ENCODE measurements around the gene CRELD2. TPM values are rescaled to one million over a fixed set of nuclear protein-coding genes. Genes with fewer than 3 reads are reported as not detected.

Gene CRELD2
- total RNA-seq, 2 experiments from 2014 or later, result 15.3 to 16.2 TPM

GRCh38 chr22:49929211-49929979 is 11.0 kb downstream of the CRELD2 start:
- H3K4me3 Mint-ChIP-seq, result no peak overlapping the region
- no peak overlapping the region for H3K27ac Mint-ChIP-seq
- no peaks in the 10 kb centered on the region for H3K9me3 Mint-ChIP-seq
- peaks cover 12% of the 10 kb centered on the region for H3K36me3 Mint-ChIP-seq (ENCODE audit: low read depth)
- H3K27me3 Mint-ChIP-seq (ENCODE audit: low read depth), result no peaks in the 10 kb centered on the region
- H3K4me1 Mint-ChIP-seq (ENCODE audit: low read depth), result peaks cover 54% of the 10 kb centered on the region
- intact Hi-C loops (cut with micrococcal nuclease), result loop anchor here (5.0 kb wide), 1 partner anchor 218 kb away; no protein-coding TSS in a partner anchor
- peak; percentile 75 for DNase-seq
- CTCF ChIA-PET, result interaction anchor here (1.1 to 2.1 kb wide), 6 partner anchors 28 to 109 kb away, joined by 3 to 36 read pairs (median 5); no protein-coding TSS in a partner anchor

- intact Hi-C loops (cut with micrococcal nuclease), result loop anchor here (2.0 to 5.0 kb wide), 3 partner anchors 163 to 272 kb away; partner anchors contain the start of gene SELENOO
- Mint-ChIP-seq H3K27ac (no peak overlapping the region), H3K4me3 (no peak overlapping the region), H3K27me3 (ENCODE audit: low read depth) (no peaks in the 10 kb centered on the region), H3K9me3 (no peaks in the 10 kb centered on the region), H3K36me3 (ENCODE audit: low read depth) (peaks cover 12% of the 10 kb centered on the region), H3K4me1 (ENCODE audit: low read depth) (peaks cover 53% of the 10 kb centered on the region)
- DNase-seq, result no peak
- CTCF ChIA-PET, result interaction anchor here (0.8 to 2.1 kb wide), 13 partner anchors 28 to 260 kb away, joined by 3 to 36 read pairs (median 4); no protein-coding TSS in a partner anchor
Observed at GRCh38 chr22:49929994-49930575, 11.7 kb downstream of the CRELD2 start.

- Mint-ChIP-seq H3K27ac (peak overlapping the region; percentile 67), H3K27me3 (ENCODE audit: low read depth) (no peaks in the 10 kb centered on the region), H3K9me3 (no peaks in the 10 kb centered on the region), H3K36me3 (ENCODE audit: low read depth) (peaks cover 8% of the 10 kb centered on the region), H3K4me3 (peak overlapping the region; percentile 27), H3K4me1 (ENCODE audit: low read depth) (peaks cover 46% of the 10 kb centered on the region)
- CTCF ChIA-PET, result interaction anchor here (0.6 to 2.1 kb wide), 18 partner anchors 27 to 260 kb away, joined by 3 to 36 read pairs (median 4); no protein-coding TSS in a partner anchor
- DNase-seq, result peak; percentile 87
- intact Hi-C loops (cut with micrococcal nuclease), result loop anchor here (1.0 to 5.0 kb wide), 6 partner anchors 13 to 271 kb away; partner anchors contain the start of genes ALG12, CRELD2 and SELENOO
Observed at GRCh38 chr22:49930596-49931412, 12.4 kb downstream of the CRELD2 start.

GRCh38 chr22:49933236-49934159 is 15.1 kb downstream of the CRELD2 start:
- intact Hi-C loops (cut with micrococcal nuclease), result loop anchor here (5.0 kb wide), 1 partner anchor 269 kb away; the partner anchor contains the start of gene SELENOO
- H3K27ac Mint-ChIP-seq, result peak overlapping the region; percentile 78
- peak overlapping the region; percentile 69 for H3K4me3 Mint-ChIP-seq
- CTCF ChIA-PET, result interaction anchor here (0.7 to 1.4 kb wide), 3 partner anchors 50 to 131 kb away, joined by 3 to 6 read pairs (median 3); no protein-coding TSS in a partner anchor
- no peak for DNase-seq
- H3K36me3 Mint-ChIP-seq (ENCODE audit: low read depth), result peaks cover 6% of the 10 kb centered on the region
- H3K27me3 Mint-ChIP-seq (ENCODE audit: low read depth), result no peaks in the 10 kb centered on the region
- peaks cover 45% of the 10 kb centered on the region for H3K4me1 Mint-ChIP-seq (ENCODE audit: low read depth)
- H3K9me3 Mint-ChIP-seq, result no peaks in the 10 kb centered on the region

- peak; percentile 65 for DNase-seq
- no peaks in the 10 kb centered on the region for H3K27me3 Mint-ChIP-seq (ENCODE audit: low read depth)
- no peaks in the 10 kb centered on the region for H3K9me3 Mint-ChIP-seq
- peaks cover 6% of the 10 kb centered on the region for H3K36me3 Mint-ChIP-seq (ENCODE audit: low read depth)
- H3K4me1 Mint-ChIP-seq (ENCODE audit: low read depth), result peaks cover 45% of the 10 kb centered on the region
- intact Hi-C loops (cut with micrococcal nuclease), result loop anchor here (5.0 kb wide), 1 partner anchor 268 kb away; the partner anchor contains the start of gene SELENOO
- peak overlapping the region; percentile 69 for H3K4me3 Mint-ChIP-seq
- CTCF ChIA-PET, result interaction anchor here (0.7 to 1.4 kb wide), 2 partner anchors 96 to 131 kb away, joined by 3 to 6 read pairs; no protein-coding TSS in a partner anchor
- H3K27ac Mint-ChIP-seq, result peak overlapping the region; percentile 78
Observed at GRCh38 chr22:49934160-49934890, 15.9 kb downstream of the CRELD2 start.

GRCh38 chr22:49934891-49935557 is 16.6 kb downstream of the CRELD2 start:
- Mint-ChIP-seq H3K36me3 (ENCODE audit: low read depth) (peaks cover 6% of the 10 kb centered on the region), H3K9me3 (no peaks in the 10 kb centered on the region), H3K27me3 (ENCODE audit: low read depth) (no peaks in the 10 kb centered on the region), H3K4me3 (peak overlapping the region; percentile 69), H3K4me1 (ENCODE audit: low read depth) (peaks cover 43% of the 10 kb centered on the region), H3K27ac (peak overlapping the region; percentile 78)
- CTCF ChIA-PET, result no interaction called here
- intact Hi-C loops (cut with micrococcal nuclease), result loop anchor here (5.0 kb wide), 1 partner anchor 267 kb away; the partner anchor contains the start of gene SELENOO
- peak; percentile 94 for DNase-seq

- no peak for DNase-seq
- CTCF ChIA-PET, result interaction anchor here (0.6 to 1.2 kb wide), 3 partner anchors 10 to 95 kb away, joined by 3 to 7 read pairs (median 3); no protein-coding TSS in a partner anchor
- peaks cover 6% of the 10 kb centered on the region for H3K36me3 Mint-ChIP-seq (ENCODE audit: low read depth)
- no peaks in the 10 kb centered on the region for H3K9me3 Mint-ChIP-seq
- peak overlapping the region; percentile 36 for H3K4me3 Mint-ChIP-seq
- H3K27me3 Mint-ChIP-seq (ENCODE audit: low read depth), result no peaks in the 10 kb centered on the region
- peaks cover 37% of the 10 kb centered on the region for H3K4me1 Mint-ChIP-seq (ENCODE audit: low read depth)
- intact Hi-C loops (cut with micrococcal nuclease), result no loop called here
- H3K27ac Mint-ChIP-seq, result peak overlapping the region; percentile 59
Observed at GRCh38 chr22:49935561-49935960, 17.1 kb downstream of the CRELD2 start.

- peak overlapping the region; percentile 90 for H3K27ac Mint-ChIP-seq
- no peaks in the 10 kb centered on the region for H3K27me3 Mint-ChIP-seq (ENCODE audit: low read depth)
- peaks cover 6% of the 10 kb centered on the region for H3K36me3 Mint-ChIP-seq (ENCODE audit: low read depth)
- no peaks in the 10 kb centered on the region for H3K9me3 Mint-ChIP-seq
- peaks cover 33% of the 10 kb centered on the region for H3K4me1 Mint-ChIP-seq (ENCODE audit: low read depth)
- intact Hi-C loops (cut with micrococcal nuclease), result loop anchor here (1.0 to 2.0 kb wide), 4 partner anchors 26 to 255 kb away; no protein-coding TSS in a partner anchor
- CTCF ChIA-PET, result interaction anchor here (0.6 to 1.2 kb wide), 3 partner anchors 11 to 94 kb away, joined by 3 to 7 read pairs (median 3); no protein-coding TSS in a partner anchor
- peak; percentile 99 for DNase-seq
- peak overlapping the region; percentile 57 for H3K4me3 Mint-ChIP-seq
Observed at GRCh38 chr22:49936018-49936972, 17.9 kb downstream of the CRELD2 start.

Data from activated naive CD4-positive, alpha-beta T cell treated with anti-CD3 and anti-CD28 coated beads for 36 hours (primary cell).